ACHN (cell line): ENCODE data around the gene ZYG11A.

ENCODE experiments used
- DNase-seq: peaks from one replicate; pipeline ENCODE4 v3.0.0-alpha.2; 2015
- in situ Hi-C: cut with HindIII; loops from 2 replicates; pipeline ENCODE4 v1.10.0; 2017; ENCODE audit warnings: low sequenced_read_pairs, low pct_ligation_motif_present, low pct_unique_long_range_greater_than_20kb

The ZYG11A gene

GRCh38 chr1:52914463-52914862, 71.9 kb downstream of the ZYG11A start:
- no peak for DNase-seq
- in situ Hi-C loops, result no loop called here

- no peak for DNase-seq
- in situ Hi-C loops, result no loop called here
Measured at GRCh38 chr1:52915211-52915854, 72.8 kb downstream of the ZYG11A start.

GRCh38 chr1:52915855-52916220, 73.3 kb downstream of the ZYG11A start:
- in situ Hi-C loops, result no loop called here
- DNase-seq, result no peak

GRCh38 chr1:52916241-52916975, 73.8 kb downstream of the ZYG11A start:
- in situ Hi-C loops, result no loop called here
- DNase-seq, result no peak

- in situ Hi-C loops, result no loop called here
- DNase-seq, result no peak
Measured at GRCh38 chr1:52917156-52917555, 74.6 kb downstream of the ZYG11A start.

- in situ Hi-C loops, result no loop called here
- DNase-seq, result no peak
Measured at GRCh38 chr1:52917581-52917980, 75.0 kb downstream of the ZYG11A start.

GRCh38 chr1:52918201-52918600, 75.6 kb downstream of the ZYG11A start:
- DNase-seq, result no peak
- in situ Hi-C loops, result no loop called here

GRCh38 chr1:52919051-52919722, 76.6 kb downstream of the ZYG11A start:
- in situ Hi-C loops, result no loop called here

GRCh38 chr1:52919723-52920483, 77.3 kb downstream of the ZYG11A start:
- DNase-seq, result no peak

More at GRCh38 chr1:52919051-52919722, 76.6 kb downstream of the ZYG11A start:
- no peak for DNase-seq

GRCh38 chr1:52920791-52921291, 78.3 kb downstream of the ZYG11A start:
- in situ Hi-C loops, result no loop called here
- no peak for DNase-seq

More at GRCh38 chr1:52919723-52920483, 77.3 kb downstream of the ZYG11A start:
- in situ Hi-C loops, result no loop called here

GRCh38 chr1:52925571-52926005, 83.0 kb downstream of the ZYG11A start:
- DNase-seq, result no peak
- in situ Hi-C loops, result no loop called here

- in situ Hi-C loops, result no loop called here
Measured at GRCh38 chr1:52926864-52927211, 84.3 kb downstream of the ZYG11A start.

GRCh38 chr1:52927212-52928014, 84.9 kb downstream of the ZYG11A start, which contains the start of gene SCP2:
TSS of gene SCP2 (plus strand) at chr1:52927276. CDS start at chr1:52927397, 121 bp downstream.
- in situ Hi-C loops, result no loop called here
- peak; percentile 69 for DNase-seq

More at GRCh38 chr1:52926864-52927211, 84.3 kb downstream of the ZYG11A start:
- DNase-seq, result no peak

GRCh38 chr1:52928015-52928404, 85.5 kb downstream of the ZYG11A start:
- in situ Hi-C loops, result no loop called here
- DNase-seq, result peak; percentile 18

GRCh38 chr1:52929019-52929418, 86.5 kb downstream of the ZYG11A start:
- in situ Hi-C loops, result no loop called here
- no peak for DNase-seq

GRCh38 chr1:52937433-52938182, 95.0 kb downstream of the ZYG11A start:
- in situ Hi-C loops, result no loop called here

GRCh38 chr1:52938183-52938451, 95.6 kb downstream of the ZYG11A start:
- in situ Hi-C loops, result no loop called here
- DNase-seq, result no peak

More at GRCh38 chr1:52937433-52938182, 95.0 kb downstream of the ZYG11A start:
- DNase-seq, result no peak
